ENCODE results near the gene GLCE.
"Not testable (repeated sequence)": the region's sequence is repeated elsewhere in the genome, so short reads cannot be mapped to it uniquely, and the experiment has no call there.

- TF ChIP-seq CTCF (IDR thresholded peaks at IDR 0.05 in 4 of 5, conservative IDR thresholded peaks at IDR 0.05 in 1 of 5); POLR2A (IDR thresholded peaks at IDR 0.05): not testable (repeated sequence)
Measured at GRCh38 chr15:69153587-69153986, 6.8 kb upstream of the GLCE start.
